ENCODE data around the gene P3H2.
"Not testable (repeated sequence)": the region's sequence is repeated elsewhere in the genome, so short reads cannot be mapped to it uniquely, and the experiment has no call there.

Gene P3H2

GRCh38 chr3:190120269-190121060 lies at the start of gene P3H2:
TSS of gene P3H2 (minus strand) at chr3:190120897. CDS start at chr3:190120731, 166 bp downstream.
- peak; percentile 26 for DNase-seq

GRCh38 chr3:190169877-190170276 lies 49.2 kb upstream of the P3H2 start:
- no peak for DNase-seq

GRCh38 chr3:190169243-190169642 lies 48.5 kb upstream of the P3H2 start:
- DNase-seq, result no peak

GRCh38 chr3:190167936-190168680 lies 47.4 kb upstream of the P3H2 start:
- DNase-seq, result no peak

- no peak for DNase-seq
Observed at GRCh38 chr3:190166948-190167347, 46.3 kb upstream of the P3H2 start.

GRCh38 chr3:190165253-190165652 lies 44.6 kb upstream of the P3H2 start:
- no peak for DNase-seq

GRCh38 chr3:190162013-190162412 lies 41.3 kb upstream of the P3H2 start:
- not testable (repeated sequence) for DNase-seq

- DNase-seq, result no peak
Observed at GRCh38 chr3:190159902-190160435, 39.3 kb upstream of the P3H2 start.

GRCh38 chr3:190158261-190158660 lies 37.6 kb upstream of the P3H2 start:
- DNase-seq, result no peak

GRCh38 chr3:190155752-190156151 lies 35.1 kb upstream of the P3H2 start:
- DNase-seq, result no peak

GRCh38 chr3:190150681-190151080 lies 30.0 kb upstream of the P3H2 start:
- no peak for DNase-seq

- DNase-seq, result not testable (repeated sequence)
Observed at GRCh38 chr3:190149830-190150619, 29.3 kb upstream of the P3H2 start.

GRCh38 chr3:190144793-190145192 lies 24.1 kb upstream of the P3H2 start:
- not testable (repeated sequence) for DNase-seq

- no peak for DNase-seq
Observed at GRCh38 chr3:190142041-190142440, 21.3 kb upstream of the P3H2 start.

- no peak for DNase-seq
Observed at GRCh38 chr3:190139365-190139764, 18.7 kb upstream of the P3H2 start.

- no peak for DNase-seq
Observed at GRCh38 chr3:190132371-190132770, 11.7 kb upstream of the P3H2 start.

GRCh38 chr3:190131329-190131728 lies 10.6 kb upstream of the P3H2 start:
- no peak for DNase-seq

- no peak for DNase-seq
Observed at GRCh38 chr3:190130696-190131095, 10.0 kb upstream of the P3H2 start.

GRCh38 chr3:190130037-190130436 lies 9.3 kb upstream of the P3H2 start:
- no peak for DNase-seq

GRCh38 chr3:190127797-190128196 lies 7.1 kb upstream of the P3H2 start:
- no peak for DNase-seq

GRCh38 chr3:190127195-190127594 lies 6.5 kb upstream of the P3H2 start:
- DNase-seq, result no peak

GRCh38 chr3:190125436-190126068 lies 4.9 kb upstream of the P3H2 start:
- no peak for DNase-seq

- DNase-seq, result no peak
Observed at GRCh38 chr3:190124067-190124466, 3.4 kb upstream of the P3H2 start.

Data from NCI-H2107 (cell line).